PC-9 (cell line): ENCODE data around the gene PITX2. TPM values are rescaled to one million over a fixed set of nuclear protein-coding genes. Genes with fewer than 3 reads are reported as not detected.

Experiments used
- BruUV-seq: library from RNA; stranded (reverse); fragments of 400-500 nt; replicated peaks from 2 replicates; lab custom pipeline; 2021; lab: Mats Ljungman, UMichigan
- CTCF ChIA-PET: fragments of 300-600 bp; sonication (Branson Sonifier 250); formaldehyde crosslinking; loops from one replicate; lab custom pipeline; 2022; ENCODE audit warnings: antibody characterized with exemption; lab: Charles Lee
- POLR2A ChIA-PET: fragments of 300-600 bp; sonication (Branson Sonifier 250); formaldehyde crosslinking; loops from one replicate; lab custom pipeline; 2022; ENCODE audit warnings: antibody characterized with exemption; ENCODE audit not compliant: unreplicated experiment; lab: Charles Lee
- DNase-seq, 2 experiments: peaks; one replicate each; pipeline versions ENCODE4 v3.0.0 to v3.0.0-alpha.2; 2015 to 2022; ENCODE audit warnings: mixed read lengths in 1 of 2
- H2AFZ ChIP-seq: fragments of 200-600 bp; sonication (generic); 2 replicates; pipeline ENCODE4 v1.8.1; 2017; ENCODE audit warnings: antibody characterized with exemption
- H3F3A ChIP-seq: fragments of 200-600 bp; sonication (generic); 2 replicates; pipeline ENCODE4 v1.8.1; 2017; ENCODE audit warnings: antibody characterized with exemption, mild to moderate bottlenecking, low read depth; ENCODE audit not compliant: insufficient read depth
- H3K27ac ChIP-seq: fragments of 200-600 bp; sonication (generic); 2 replicates; pipeline ENCODE4 v1.6.1; 2016; ENCODE audit warnings: mixed run types
- H3K27me3 ChIP-seq: fragments of 200-600 bp; sonication (generic); 2 replicates; pipeline ENCODE4 v1.6.1; 2016; ENCODE audit warnings: low read depth, mixed run types; ENCODE audit not compliant: insufficient read depth
- H3K36me3 ChIP-seq: fragments of 200-600 bp; sonication (generic); 2 replicates; pipeline ENCODE4 v1.6.1; 2016; ENCODE audit warnings: low read depth, mixed run types
- H3K4me1 ChIP-seq: fragments of 200-600 bp; sonication (generic); replicated peaks from 2 replicates; pipeline ENCODE4 v1.6.1; 2016; ENCODE audit warnings: mixed run types; ENCODE audit not compliant: insufficient read depth
- H3K4me2 ChIP-seq: fragments of 200-600 bp; sonication (generic); 2 replicates; pipeline ENCODE4 v1.6.1; 2017; ENCODE audit warnings: mixed run types
- H3K4me3 ChIP-seq: fragments of 200-600 bp; sonication (generic); 2 replicates; pipeline ENCODE4 v1.6.1; 2016; ENCODE audit warnings: mixed run types
- H3K79me2 ChIP-seq: fragments of 200-600 bp; sonication (generic); 2 replicates; pipeline ENCODE4 v1.6.1; 2017; ENCODE audit warnings: low read depth, mixed run types
- H3K9me2 ChIP-seq: fragments of 200-600 bp; sonication (generic); 2 replicates; pipeline ENCODE4 v1.8.1; 2017; ENCODE audit warnings: mild to moderate bottlenecking; ENCODE audit not compliant: insufficient read depth
- H3K9me3 ChIP-seq: fragments of 200-600 bp; sonication (generic); 2 replicates; pipeline ENCODE4 v1.8.1; 2016; ENCODE audit warnings: low read depth; ENCODE audit not compliant: insufficient read depth
- H4K20me1 ChIP-seq: fragments of 200-600 bp; sonication (generic); 2 replicates; pipeline ENCODE4 v1.8.1; 2017; ENCODE audit not compliant: insufficient read depth
- EZH2 ChIP-seq: fragments of 200-600 bp; sonication (generic); IDR thresholded peaks from 2 replicates; pipeline ENCODE4 v1.8.0; 2017; ENCODE audit warnings: antibody characterized with exemption, low read depth
- intact Hi-C: fragments of 100-400 bp; cut with micrococcal nuclease; formaldehyde crosslinking; loops from one replicate; pipeline ENCODE4 v1.10.0; 2022; ENCODE audit not compliant: unreplicated experiment
- total RNA-seq: library from RNA; stranded (reverse); gene quantifications from 2 replicates; pipeline ENCODE4 v1.2.3, GENCODE V29; 2021
- TF ChIP-seq, protein P1 (sequence below): fragments of 200-600 bp; sonication (generic); conservative IDR thresholded peaks from 2 replicates; pipeline ENCODE4 v1.6.1; 2017; ENCODE audit warnings: mixed run types, antibody characterized with exemption, mild to moderate bottlenecking, moderate library complexity

Gene PITX2
- total RNA-seq, 1 experiment from 2014 or later = 0.48 TPM

DNA sequence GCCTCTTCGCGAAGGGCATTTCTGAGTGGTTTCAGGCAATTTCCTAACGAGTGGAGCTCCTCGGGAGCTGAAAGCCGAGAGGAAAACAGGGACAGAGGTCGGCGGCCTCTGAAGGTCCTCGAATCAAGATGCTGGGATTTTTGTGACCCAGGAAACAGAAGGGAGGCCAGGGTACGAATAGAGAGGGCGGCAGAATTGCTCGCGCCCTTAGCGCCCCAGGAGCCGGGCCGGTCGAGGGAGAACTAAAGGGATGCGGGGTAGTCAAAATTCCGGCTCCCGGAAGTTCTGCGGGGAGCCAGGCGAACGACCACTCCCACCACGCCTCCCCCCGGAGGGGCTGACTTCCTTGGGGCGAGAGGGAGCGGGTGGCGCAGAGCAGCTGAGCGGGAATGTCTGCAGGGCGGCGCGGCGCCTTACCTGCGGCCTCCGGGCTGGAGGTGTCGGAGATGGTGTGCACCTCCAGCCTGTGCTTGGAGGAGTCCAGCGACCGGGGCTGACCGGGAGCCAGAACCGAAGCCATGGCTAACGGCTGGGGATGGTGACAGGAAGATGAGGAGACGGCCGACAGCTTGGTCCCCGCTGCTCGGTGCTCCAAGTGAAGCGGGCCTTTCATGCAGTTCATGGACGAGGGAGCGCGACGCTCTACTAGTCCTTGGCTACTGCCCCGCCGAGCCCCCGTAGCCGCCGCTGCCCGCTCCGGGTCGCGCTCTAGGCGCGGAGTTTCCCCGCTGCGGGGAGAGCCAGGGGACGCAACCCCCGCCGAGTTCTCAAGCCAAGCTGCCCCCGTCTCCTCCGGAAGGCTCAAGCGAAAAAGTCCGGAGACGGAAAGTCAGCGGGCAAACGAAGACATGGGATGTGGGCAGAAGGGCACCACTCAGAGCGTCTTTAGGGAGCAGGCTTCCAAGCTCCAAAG, 782 bp downstream of the PITX2 start:
- Histone ChIP-seq H3K27me3 (no peaks in the 10 kb centered on the region), H3K79me2 (no peaks in the 10 kb centered on the region), H3K27ac (no peak overlapping the region), H3K4me3 (peak overlapping the region; percentile 59), H4K20me1 (no peaks in the 10 kb centered on the region), H3F3A (no peaks in the 10 kb centered on the region), H3K4me2 (peak overlapping the region; percentile 84), H2AFZ (peak overlapping the region; percentile 91), H3K9me3 (no peaks in the 10 kb centered on the region), H3K36me3 (no peaks in the 10 kb centered on the region), H3K9me2 (no peaks in the 10 kb centered on the region), H3K4me1 (no peaks in the 10 kb centered on the region)
- POLR2A ChIA-PET = no interaction called here
- CTCF ChIA-PET = no interaction called here
- TF ChIP-seq, protein P1, sequence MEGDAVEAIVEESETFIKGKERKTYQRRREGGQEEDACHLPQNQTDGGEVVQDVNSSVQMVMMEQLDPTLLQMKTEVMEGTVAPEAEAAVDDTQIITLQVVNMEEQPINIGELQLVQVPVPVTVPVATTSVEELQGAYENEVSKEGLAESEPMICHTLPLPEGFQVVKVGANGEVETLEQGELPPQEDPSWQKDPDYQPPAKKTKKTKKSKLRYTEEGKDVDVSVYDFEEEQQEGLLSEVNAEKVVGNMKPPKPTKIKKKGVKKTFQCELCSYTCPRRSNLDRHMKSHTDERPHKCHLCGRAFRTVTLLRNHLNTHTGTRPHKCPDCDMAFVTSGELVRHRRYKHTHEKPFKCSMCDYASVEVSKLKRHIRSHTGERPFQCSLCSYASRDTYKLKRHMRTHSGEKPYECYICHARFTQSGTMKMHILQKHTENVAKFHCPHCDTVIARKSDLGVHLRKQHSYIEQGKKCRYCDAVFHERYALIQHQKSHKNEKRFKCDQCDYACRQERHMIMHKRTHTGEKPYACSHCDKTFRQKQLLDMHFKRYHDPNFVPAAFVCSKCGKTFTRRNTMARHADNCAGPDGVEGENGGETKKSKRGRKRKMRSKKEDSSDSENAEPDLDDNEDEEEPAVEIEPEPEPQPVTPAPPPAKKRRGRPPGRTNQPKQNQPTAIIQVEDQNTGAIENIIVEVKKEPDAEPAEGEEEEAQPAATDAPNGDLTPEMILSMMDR = no peak
- no peak for TF ChIP-seq EZH2
- BruUV-seq = no TSS peak
- peak in 1 of 2 experiments; percentile 11 for DNase-seq
- intact Hi-C loops = loop anchor here (10.0 kb wide), 1 partner anchor 1413 kb away; no protein-coding TSS in a partner anchor

DNA sequence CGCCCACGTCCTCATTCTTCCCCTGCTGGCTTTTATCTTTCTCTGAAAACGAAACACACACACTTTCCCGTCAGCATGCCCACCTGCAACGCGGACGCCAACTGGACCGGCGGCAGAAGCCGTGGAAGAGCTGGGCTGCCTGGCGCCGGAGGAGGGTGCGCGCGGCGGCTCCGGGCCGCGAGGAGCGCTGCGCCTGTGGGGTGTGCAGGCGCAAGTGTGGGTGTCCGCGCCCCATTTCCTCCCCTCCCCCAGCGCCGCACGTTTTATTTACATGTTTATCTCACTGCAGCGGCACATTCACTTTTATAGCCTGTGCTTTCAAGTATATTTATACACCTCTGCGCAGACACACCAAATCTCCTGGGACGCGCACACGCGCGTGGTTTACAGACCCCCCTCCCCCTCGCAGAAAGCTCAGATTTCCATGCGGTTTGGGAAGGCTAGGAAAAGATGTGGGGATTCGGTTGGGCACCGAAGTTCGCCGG, 1.5 kb downstream of the PITX2 start:
- POLR2A ChIA-PET = no interaction called here
- H3K4me1 ChIP-seq = no peaks in the 10 kb centered on the region
- no peaks in the 10 kb centered on the region for H3K79me2 ChIP-seq
- H3K9me3 ChIP-seq = no peaks in the 10 kb centered on the region
- no peaks in the 10 kb centered on the region for H3K36me3 ChIP-seq
- TF ChIP-seq, protein P1 = no peak
- peak overlapping the region; percentile 91; the same call in 1 of the 2 replicates for H2AFZ ChIP-seq
- no peaks in the 10 kb centered on the region for H4K20me1 ChIP-seq
- H3K27ac ChIP-seq = no peak overlapping the region
- H3F3A ChIP-seq = no peaks in the 10 kb centered on the region
- CTCF ChIA-PET = no interaction called here
- peak overlapping the region; percentile 59; the same call in 1 of the 2 replicates for H3K4me3 ChIP-seq
- BruUV-seq = TSS peak; percentile 21
- peak overlapping the region; percentile 84 for H3K4me2 ChIP-seq
- H3K9me2 ChIP-seq = no peaks in the 10 kb centered on the region
- intact Hi-C loops = loop anchor here (10.0 kb wide), 1 partner anchor 1413 kb away; no protein-coding TSS in a partner anchor
- H3K27me3 ChIP-seq = no peaks in the 10 kb centered on the region
- DNase-seq = no peak

DNA sequence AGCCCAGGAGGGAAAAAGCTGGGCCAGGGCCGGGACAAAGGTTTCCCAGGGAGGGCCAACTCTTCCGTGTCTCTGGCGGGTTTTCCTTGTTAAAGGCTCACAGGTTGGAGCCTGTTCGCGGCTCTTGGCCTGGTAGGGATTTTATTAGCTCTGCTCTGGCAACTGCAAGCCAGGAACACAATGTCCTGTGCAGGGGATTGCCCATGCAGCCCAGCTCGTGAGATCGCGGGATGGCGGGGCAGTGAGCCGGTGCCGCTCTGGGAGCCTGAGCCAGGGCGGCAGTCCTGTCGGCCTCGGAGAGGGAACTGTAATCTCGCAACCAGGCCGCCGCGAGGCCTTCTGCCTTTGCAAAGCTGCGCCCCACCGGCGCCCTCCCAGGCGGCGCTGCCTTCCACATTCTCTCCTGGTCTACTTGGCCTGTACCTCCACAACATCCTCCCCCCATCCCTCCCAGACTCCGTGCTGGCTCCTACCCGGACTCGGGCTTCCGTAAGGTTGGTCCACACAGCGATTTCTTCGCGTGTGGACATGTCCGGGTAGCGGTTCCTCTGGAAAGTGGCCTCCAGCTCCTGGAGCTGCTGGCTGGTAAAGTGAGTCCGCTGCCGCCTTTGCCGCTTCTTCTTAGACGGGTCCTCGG, 2.1 kb downstream of the PITX2 start:
- H2AFZ ChIP-seq = no peak overlapping the region
- no peak overlapping the region for H3K4me2 ChIP-seq
- no peak overlapping the region for H3K27ac ChIP-seq
- no peaks in the 10 kb centered on the region for H3K9me2 ChIP-seq
- H3K79me2 ChIP-seq = no peaks in the 10 kb centered on the region
- no peaks in the 10 kb centered on the region for H3K9me3 ChIP-seq
- no peak for TF ChIP-seq EZH2
- intact Hi-C loops = loop anchor here (10.0 kb wide), 1 partner anchor 1414 kb away; no protein-coding TSS in a partner anchor
- ChIA-PET POLR2A (no interaction called here), CTCF (no interaction called here)
- H3K4me1 ChIP-seq = no peaks in the 10 kb centered on the region
- H3K36me3 ChIP-seq = no peaks in the 10 kb centered on the region
- H4K20me1 ChIP-seq = no peaks in the 10 kb centered on the region
- H3F3A ChIP-seq = no peaks in the 10 kb centered on the region
- H3K27me3 ChIP-seq = no peaks in the 10 kb centered on the region
- no TSS peak for BruUV-seq
- DNase-seq = no peak
- H3K4me3 ChIP-seq = no peak overlapping the region
